Ishikawa (cell line): ENCODE measurements around the gene SH3RF3.

Experiments used
- CEBPB ChIP-seq: IDR thresholded peaks from 2 replicates; pipeline ENCODE4 v1.6.1; 2012
- CREB1 ChIP-seq: IDR thresholded peaks from 2 replicates; pipeline ENCODE4 v1.6.1; 2012; ENCODE audit warnings: low read depth
- EP300 ChIP-seq: IDR thresholded peaks from 2 replicates; pipeline ENCODE4 v1.6.1; 2012; ENCODE audit warnings: borderline replicate concordance
- FOXM1 ChIP-seq: IDR thresholded peaks from 2 replicates; pipeline ENCODE4 v1.6.1; 2012; ENCODE audit warnings: low read depth, borderline replicate concordance
- MAX ChIP-seq: IDR thresholded peaks from 2 replicates; pipeline ENCODE4 v1.6.1; 2012
- NFIC ChIP-seq: IDR thresholded peaks from 2 replicates; pipeline ENCODE4 v1.6.1; 2012
- RAD21 ChIP-seq: IDR thresholded peaks from 2 replicates; pipeline ENCODE4 v1.6.1; 2012; ENCODE audit warnings: low read depth
- REST ChIP-seq: IDR thresholded peaks from 2 replicates; pipeline ENCODE4 v1.6.1; 2012; ENCODE audit warnings: low read depth, mild to moderate bottlenecking
- TAF1 ChIP-seq: IDR thresholded peaks from 2 replicates; pipeline ENCODE4 v1.6.1; 2012; ENCODE audit warnings: low read depth, mild to moderate bottlenecking
- TCF12 ChIP-seq: IDR thresholded peaks from 2 replicates; pipeline ENCODE4 v1.6.1; 2012; ENCODE audit warnings: low read depth
- YY1 ChIP-seq: IDR thresholded peaks from 2 replicates; pipeline ENCODE4 v1.6.1; 2012; ENCODE audit warnings: low read depth

GRCh38 chr2:109209941-109210340, 80.9 kb downstream of the SH3RF3 start:
- TF ChIP-seq YY1 (no peak), TCF12 (no peak), EP300 (no peak), NFIC (no peak), CREB1 (no peak), TAF1 (no peak), RAD21 (no peak), REST (no peak), FOXM1 (no peak), CEBPB (no peak), MAX (no peak)
